ENCODE results near the gene RAET1G. TPM values are rescaled to one million over a fixed set of nuclear protein-coding genes. Genes with fewer than 3 reads are reported as not detected.

The RAET1G gene
- total and polyA plus RNA-seq, 9 of the 15 experiments (the other 6 are each of a cell fraction or from before 2014, with no cell fraction given) = 0.11 TPM; not detected in 8

DNA sequence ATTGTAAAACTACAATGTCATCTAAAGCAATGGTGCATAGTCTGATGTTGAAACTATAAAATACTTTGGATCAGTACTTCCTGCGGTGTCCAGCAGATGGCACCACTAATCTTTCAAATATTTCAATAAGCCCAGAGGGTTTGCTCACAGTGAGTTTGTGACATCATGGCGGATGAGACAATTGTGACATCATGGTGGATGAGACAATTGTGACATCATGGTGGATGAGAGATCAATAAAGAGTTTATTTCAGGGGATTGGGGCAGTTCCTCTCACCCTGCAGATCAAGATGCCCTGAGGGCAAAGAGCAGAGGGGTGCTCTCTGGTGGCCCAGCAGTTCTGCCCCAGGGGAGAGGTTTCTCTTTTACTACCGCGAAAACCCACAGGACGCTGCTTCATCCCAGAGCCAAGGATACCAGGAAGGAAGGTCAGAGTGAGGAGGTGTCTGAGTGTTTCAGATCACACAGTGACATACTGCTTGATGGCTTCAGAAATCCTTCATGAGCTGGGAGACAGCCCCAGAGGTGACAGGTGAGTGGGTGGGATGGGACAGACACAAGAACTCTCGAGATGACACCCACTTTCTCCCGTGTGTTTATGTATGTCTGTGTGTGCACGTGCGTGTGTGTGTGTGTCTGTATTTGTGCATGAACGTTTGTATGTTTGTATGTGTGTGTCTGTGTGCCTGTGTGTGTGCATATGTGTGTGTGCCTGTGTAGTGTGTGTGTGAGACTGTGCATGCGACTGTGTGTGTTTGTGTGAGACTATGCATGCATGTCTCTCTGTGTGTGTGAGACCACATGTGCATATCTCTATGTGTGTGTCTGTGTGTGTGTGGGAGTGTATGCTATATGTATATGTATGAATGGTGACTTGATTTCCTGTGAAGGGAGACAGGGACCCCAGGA lies 11.6 kb upstream of the RAET1G start (continued):
- TF ChIP-seq ZBTB11 (CRISPR knock-in tag; IDR thresholded peaks at IDR 0.05) (no peak), LARP7 (IDR thresholded peaks at IDR 0.05) (no peak), SMARCE1 (IDR thresholded peaks at IDR 0.05) (no peak), TAF9B (IDR thresholded peaks at IDR 0.05; ENCODE audit: partially characterized antibody) (no peak), NFYB (IDR thresholded peaks at IDR 0.05; ENCODE audit: extremely low read depth, insufficient read length) (no peak), SIX5 (IDR thresholded peaks at IDR 0.05; ENCODE audit: borderline replicate concordance in 1 of 2, insufficient read depth in 1 of 2, low read depth in 1 of 2, low read length in 2 of 2) (no peak), KDM2B (CRISPR knock-in tag; IDR thresholded peaks at IDR 0.05) (no peak), XRCC4 (IDR thresholded peaks at IDR 0.05; ENCODE audit: extremely low read depth, insufficient read depth, insufficient read length) (no peak), CLOCK (CRISPR knock-in tag; IDR thresholded peaks at IDR 0.05; ENCODE audit: borderline replicate concordance) (no peak), GATAD2A (IDR thresholded peaks at IDR 0.05) (no peak), PHF8 (IDR thresholded peaks at IDR 0.05; ENCODE audit: borderline replicate concordance, low read length) (no peak), NFATC3 (IDR thresholded peaks at IDR 0.05) (no peak), DEAF1 (CRISPR knock-in tag; IDR thresholded peaks at IDR 0.05) (peak; percentile 84)
- TF ChIP-seq, protein P1, sequence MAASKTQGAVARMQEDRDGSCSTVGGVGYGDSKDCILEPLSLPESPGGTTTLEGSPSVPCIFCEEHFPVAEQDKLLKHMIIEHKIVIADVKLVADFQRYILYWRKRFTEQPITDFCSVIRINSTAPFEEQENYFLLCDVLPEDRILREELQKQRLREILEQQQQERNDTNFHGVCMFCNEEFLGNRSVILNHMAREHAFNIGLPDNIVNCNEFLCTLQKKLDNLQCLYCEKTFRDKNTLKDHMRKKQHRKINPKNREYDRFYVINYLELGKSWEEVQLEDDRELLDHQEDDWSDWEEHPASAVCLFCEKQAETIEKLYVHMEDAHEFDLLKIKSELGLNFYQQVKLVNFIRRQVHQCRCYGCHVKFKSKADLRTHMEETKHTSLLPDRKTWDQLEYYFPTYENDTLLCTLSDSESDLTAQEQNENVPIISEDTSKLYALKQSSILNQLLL (CRISPR knock-in tag; IDR thresholded peaks at IDR 0.05; ENCODE audit: borderline replicate concordance) = no peak
- TF ChIP-seq, protein P2, sequence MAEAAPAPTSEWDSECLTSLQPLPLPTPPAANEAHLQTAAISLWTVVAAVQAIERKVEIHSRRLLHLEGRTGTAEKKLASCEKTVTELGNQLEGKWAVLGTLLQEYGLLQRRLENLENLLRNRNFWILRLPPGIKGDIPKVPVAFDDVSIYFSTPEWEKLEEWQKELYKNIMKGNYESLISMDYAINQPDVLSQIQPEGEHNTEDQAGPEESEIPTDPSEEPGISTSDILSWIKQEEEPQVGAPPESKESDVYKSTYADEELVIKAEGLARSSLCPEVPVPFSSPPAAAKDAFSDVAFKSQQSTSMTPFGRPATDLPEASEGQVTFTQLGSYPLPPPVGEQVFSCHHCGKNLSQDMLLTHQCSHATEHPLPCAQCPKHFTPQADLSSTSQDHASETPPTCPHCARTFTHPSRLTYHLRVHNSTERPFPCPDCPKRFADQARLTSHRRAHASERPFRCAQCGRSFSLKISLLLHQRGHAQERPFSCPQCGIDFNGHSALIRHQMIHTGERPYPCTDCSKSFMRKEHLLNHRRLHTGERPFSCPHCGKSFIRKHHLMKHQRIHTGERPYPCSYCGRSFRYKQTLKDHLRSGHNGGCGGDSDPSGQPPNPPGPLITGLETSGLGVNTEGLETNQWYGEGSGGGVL (CRISPR knock-in tag; IDR thresholded peaks at IDR 0.05) = no peak
